GM12878 (cell line): ENCODE measurements around the gene MYO1D. TPM values are rescaled to one million over a fixed set of nuclear protein-coding genes. Genes with fewer than 3 reads are reported as not detected.
A peak's percentile ranks its signal among the peaks of the same experiment; 100 is the strongest.

Source experiments
- ATF2 ChIP-seq: IDR thresholded peaks from 2 replicates; pipeline ENCODE4 v1.6.1; 2012; ENCODE audit warnings: low read length, inconsistent platforms
- ATF7 ChIP-seq: fragments of 450-650 bp; IDR thresholded peaks from 2 replicates; pipeline ENCODE4 v1.6.1; 2016; ENCODE audit warnings: low read depth, mild to moderate bottlenecking
- CBX3 ChIP-seq: fragments of 200-600 bp; sonication (generic); IDR thresholded peaks from 2 replicates; pipeline ENCODE4 v1.6.1; 2016; ENCODE audit warnings: low read depth, borderline replicate concordance
- E2F4 ChIP-seq: IDR thresholded peaks from 2 replicates; pipeline ENCODE4 v1.6.1; 2012; ENCODE audit warnings: low read depth, low read length, improper control_type of control experiment
- FOXM1 ChIP-seq: IDR thresholded peaks from 2 replicates; pipeline ENCODE4 v1.6.1; 2012; ENCODE audit warnings: low read depth, mild to moderate bottlenecking, inconsistent platforms, low read length, moderate library complexity
- GATAD2B ChIP-seq: fragments of 450-650 bp; conservative IDR thresholded peaks from 2 replicates; pipeline ENCODE4 v1.6.1; 2017; ENCODE audit warnings: low read depth, mild to moderate bottlenecking, moderate library complexity
- HDAC6 ChIP-seq: fragments of 200-600 bp; sonication (generic); IDR thresholded peaks from one replicate; pipeline ENCODE4 v1.8.0; 2017; ENCODE audit warnings: antibody characterized with exemption; ENCODE audit not compliant: unreplicated experiment
- HSF1 ChIP-seq: fragments of 150-350 bp; IDR thresholded peaks from 2 replicates; pipeline ENCODE4 v1.6.1; 2014; ENCODE audit warnings: mild to moderate bottlenecking, low read depth, low read length
- NFXL1 ChIP-seq: fragments of 450-650 bp; IDR thresholded peaks from 2 replicates; pipeline ENCODE4 v1.6.1; 2017; ENCODE audit warnings: antibody characterized with exemption, mild to moderate bottlenecking, borderline replicate concordance
- PAX8 ChIP-seq: fragments of 450-650 bp; IDR thresholded peaks from 2 replicates; pipeline ENCODE4 v1.6.1; 2017; ENCODE audit warnings: mild to moderate bottlenecking, moderate library complexity
- POU2F2 ChIP-seq: IDR thresholded peaks from 3 replicates; pipeline ENCODE4 v1.6.1; 2011; ENCODE audit warnings: low read depth, mild to moderate bottlenecking, low read length, borderline replicate concordance
- RAD21 ChIP-seq: IDR thresholded peaks from 2 replicates; pipeline ENCODE4 v1.6.1; 2011; ENCODE audit warnings: mild to moderate bottlenecking, low read depth, low read length, moderate library complexity; ENCODE audit not compliant: insufficient read depth
- RCOR1 ChIP-seq: conservative IDR thresholded peaks from 2 replicates; pipeline ENCODE4 v1.6.1; 2012; ENCODE audit warnings: low read depth, low read length, improper control_type of control experiment
- RELB ChIP-seq: fragments of 450-650 bp; IDR thresholded peaks from 2 replicates; pipeline ENCODE4 v1.6.1; 2017; ENCODE audit warnings: low read depth, mild to moderate bottlenecking, moderate library complexity
- REST ChIP-seq: IDR thresholded peaks from 2 replicates; pipeline ENCODE4 v1.6.1; 2012; ENCODE audit warnings: mild to moderate bottlenecking, low read depth, low read length
- RUNX3 ChIP-seq: IDR thresholded peaks from 2 replicates; pipeline ENCODE4 v1.6.1; 2012; ENCODE audit warnings: low read length, inconsistent platforms
- SMAD5 ChIP-seq: IDR thresholded peaks from 2 replicates; pipeline ENCODE4 v1.6.1; 2016; ENCODE audit warnings: antibody characterized with exemption, low read depth
- SREBF2 ChIP-seq: IDR thresholded peaks from 2 replicates; pipeline ENCODE4 v1.6.1; 2012; ENCODE audit warnings: mild to moderate bottlenecking, low read length
- SRF ChIP-seq, 2 experiments: IDR thresholded peaks; 2 replicates each; pipeline ENCODE4 v1.6.1; 2011; ENCODE audit warnings: low read depth in 2 of 2, low read length in 2 of 2, mild to moderate bottlenecking in 1 of 2, moderate library complexity in 1 of 2
- TAF1 ChIP-seq: IDR thresholded peaks from 2 replicates; pipeline ENCODE4 v1.6.1; 2011; ENCODE audit warnings: mild to moderate bottlenecking, low read depth, low read length, borderline replicate concordance
- YBX1 ChIP-seq: fragments of 450-650 bp; IDR thresholded peaks from 2 replicates; pipeline ENCODE4 v1.6.1; 2016; ENCODE audit warnings: antibody characterized with exemption
- ZNF384 ChIP-seq: IDR thresholded peaks from 2 replicates; pipeline ENCODE4 v1.6.1; 2012; ENCODE audit warnings: low read depth, mild to moderate bottlenecking, low read length, improper control_type of control experiment, borderline replicate concordance
- polyA plus RNA-seq, 11 experiments: library from polyadenylated mRNA; depleted of rRNA in 4 of 11; unstranded in 6 of 11; stranded (reverse) in 5 of 11; fragments of >200 nt; fragmentation: Nextera tagmentation in 4 of 11; fragmentation: Illumina TruSeq in 1 of 11; extraction: Ambion mirVana in 4 of 11; extraction: Trizol in 1 of 11; gene quantifications; 1 replicate in 1 of 11; 2 replicates in 10 of 11; pipeline versions ENCODE4 v1.2.1 to v1.2.3, GENCODE V29; 2011 to 2016; ENCODE audit warnings: inconsistent platforms in 2 of 11, missing spikeins in 2 of 11, low read depth in 1 of 11
- total RNA-seq, 4 experiments: library from RNA; depleted of rRNA in 3 of 4; stranded (reverse); fragments of >200 nt in 3 of 4; fragmentation: Illumina TruSeq in 1 of 4; extraction: Trizol in 1 of 4; gene quantifications; 2 replicates each; pipeline versions ENCODE4 v1.2.1 to v1.2.3, GENCODE V29; 2013 to 2021

MYO1D gene
- total and polyA plus RNA-seq, 10 of the 15 experiments (the other 5 are each of a cell fraction or from before 2014, with no cell fraction given) = 1.8 to 37.7 (median 25.4) TPM

GRCh38 chr17:32515677-32516383, 361.1 kb downstream of the MYO1D start (continued):
- peak; percentile 88 for TF ChIP-seq ATF2
- no peak for TF ChIP-seq PAX8
- no peak; the same call in 1 of the 2 replicates for TF ChIP-seq GATAD2B
- no peak for TF ChIP-seq SREBF2
- TF ChIP-seq CBX3 = no peak
- no peak for TF ChIP-seq HDAC6
- TF ChIP-seq NFXL1 = no peak
- TF ChIP-seq ATF7 = peak; percentile 87
- 0 out of 2 replicates have a peak, but pooled peaks have one; percentile 62 for TF ChIP-seq RCOR1
- TF ChIP-seq FOXM1 = peak; percentile 87; the same call in 1 of the 2 replicates
- no peak for TF ChIP-seq REST
- TF ChIP-seq HSF1 = no peak
- peak; percentile 43 for TF ChIP-seq RAD21
- TF ChIP-seq SRF (IDR thresholded peaks at IDR 0.05; ENCODE audit: low read depth in 2 of 2, low read length in 2 of 2) = 0 out of 4 replicates have a peak, but pooled peaks of 1 of the 2 experiments have one; percentile 1
- TF ChIP-seq POU2F2 = peak; percentile 42
- no peak; the same call in 1 of the 2 replicates for TF ChIP-seq ZNF384
- no peak for TF ChIP-seq TAF1
- TF ChIP-seq SMAD5 = peak; percentile 55; the same call in 1 of the 2 replicates
- TF ChIP-seq RELB = peak; percentile 88
- no peak for TF ChIP-seq YBX1
- TF ChIP-seq E2F4 = no peak
- peak; percentile 88 for TF ChIP-seq RUNX3
